Measurements from ENCODE around the gene MOB1A. TPM values are rescaled to one million over a fixed set of nuclear protein-coding genes. Genes with fewer than 3 reads are reported as not detected.

MOB1A gene
- total and polyA plus RNA-seq, 2 of the 13 experiments (the other 11 are each of a cell fraction or from before 2014, with no cell fraction given), result 48.2 to 139 TPM

DNA sequence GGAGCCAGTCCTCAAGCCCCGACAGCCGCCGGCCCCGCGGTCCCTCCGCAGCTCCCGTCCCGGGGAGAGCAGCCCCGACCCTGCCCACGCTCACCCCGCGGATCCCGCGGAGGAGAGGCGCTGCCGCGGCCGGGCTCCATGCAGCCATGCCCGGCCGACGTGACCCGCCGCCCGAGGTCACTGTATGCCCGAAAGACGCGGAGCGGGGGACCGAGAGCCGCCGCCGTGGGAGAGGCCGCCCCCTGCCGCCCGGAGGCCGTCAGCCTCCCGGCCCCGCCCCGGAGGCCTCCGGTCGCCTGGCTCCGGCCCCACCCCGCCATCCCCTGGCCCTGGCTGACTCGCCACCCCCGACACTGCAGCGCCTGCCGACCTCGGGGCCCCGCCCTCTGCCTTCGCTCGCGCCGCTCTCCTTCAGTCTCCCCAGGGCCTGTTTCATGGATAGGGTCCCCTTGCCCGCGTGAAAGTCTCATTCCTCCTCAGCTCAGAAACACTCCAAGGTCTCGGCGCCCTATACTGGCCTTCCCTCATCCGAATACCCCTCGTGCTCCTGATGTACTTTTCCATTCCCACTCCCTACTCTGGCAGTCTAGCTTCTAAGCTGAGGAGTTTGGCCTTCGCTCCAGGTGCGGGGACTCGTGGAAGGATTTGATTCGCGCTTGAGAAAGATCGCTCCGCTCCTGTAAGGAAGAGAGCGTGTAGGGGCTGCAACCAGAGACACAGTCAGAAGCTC is 30.8 kb downstream of the MOB1A start, which contains the start of gene BOLA3 (continued):
- TF ChIP-seq ZNF556 (CRISPR knock-in tag; IDR thresholded peaks at IDR 0.05; ENCODE audit: borderline replicate concordance) (peak; percentile 89; the same call in 1 of the 2 replicates), ZNF777 (CRISPR knock-in tag; IDR thresholded peaks at IDR 0.05) (peak; percentile 72), IRX3 (CRISPR knock-in tag; IDR thresholded peaks at IDR 0.05; ENCODE audit: borderline replicate concordance, low read depth) (peak; percentile 67), ZNF782 (CRISPR knock-in tag; IDR thresholded peaks at IDR 0.05; ENCODE audit: borderline replicate concordance) (no peak; the same call in 1 of the 2 replicates), JUNB (CRISPR knock-in tag; IDR thresholded peaks at IDR 0.05; ENCODE audit: borderline replicate concordance) (no peak), ZNF75D (CRISPR knock-in tag; IDR thresholded peaks at IDR 0.05; ENCODE audit: borderline replicate concordance) (no peak; the same call in 1 of the 2 replicates), SP140L (CRISPR knock-in tag; IDR thresholded peaks at IDR 0.05; ENCODE audit: borderline replicate concordance) (no peak), ARNTL (CRISPR knock-in tag; IDR thresholded peaks at IDR 0.05) (0 out of 2 replicates have a peak, but pooled peaks have one; percentile 26), ONECUT2 (CRISPR knock-in tag; IDR thresholded peaks at IDR 0.05) (no peak), TBX2 (CRISPR knock-in tag; IDR thresholded peaks at IDR 0.05; ENCODE audit: borderline replicate concordance) (peak; percentile 52; the same call in 1 of the 2 replicates), KDM1A (CRISPR knock-in tag; IDR thresholded peaks at IDR 0.05) (no peak), ZNF772 (CRISPR knock-in tag; IDR thresholded peaks at IDR 0.05) (peak; percentile 64; the same call in 1 of the 2 replicates), HOXA9 (CRISPR knock-in tag; IDR thresholded peaks at IDR 0.05; ENCODE audit: borderline replicate concordance) (peak; percentile 86; the same call in 1 of the 2 replicates), ZNF251 (CRISPR knock-in tag; IDR thresholded peaks at IDR 0.05) (0 out of 2 replicates have a peak, but pooled peaks have one; percentile 69), ZNF501 (CRISPR knock-in tag; IDR thresholded peaks at IDR 0.05) (peak; percentile 70), MED1 (CRISPR knock-in tag; IDR thresholded peaks at IDR 0.05) (peak; percentile 77)
- TF ChIP-seq, protein P1, sequence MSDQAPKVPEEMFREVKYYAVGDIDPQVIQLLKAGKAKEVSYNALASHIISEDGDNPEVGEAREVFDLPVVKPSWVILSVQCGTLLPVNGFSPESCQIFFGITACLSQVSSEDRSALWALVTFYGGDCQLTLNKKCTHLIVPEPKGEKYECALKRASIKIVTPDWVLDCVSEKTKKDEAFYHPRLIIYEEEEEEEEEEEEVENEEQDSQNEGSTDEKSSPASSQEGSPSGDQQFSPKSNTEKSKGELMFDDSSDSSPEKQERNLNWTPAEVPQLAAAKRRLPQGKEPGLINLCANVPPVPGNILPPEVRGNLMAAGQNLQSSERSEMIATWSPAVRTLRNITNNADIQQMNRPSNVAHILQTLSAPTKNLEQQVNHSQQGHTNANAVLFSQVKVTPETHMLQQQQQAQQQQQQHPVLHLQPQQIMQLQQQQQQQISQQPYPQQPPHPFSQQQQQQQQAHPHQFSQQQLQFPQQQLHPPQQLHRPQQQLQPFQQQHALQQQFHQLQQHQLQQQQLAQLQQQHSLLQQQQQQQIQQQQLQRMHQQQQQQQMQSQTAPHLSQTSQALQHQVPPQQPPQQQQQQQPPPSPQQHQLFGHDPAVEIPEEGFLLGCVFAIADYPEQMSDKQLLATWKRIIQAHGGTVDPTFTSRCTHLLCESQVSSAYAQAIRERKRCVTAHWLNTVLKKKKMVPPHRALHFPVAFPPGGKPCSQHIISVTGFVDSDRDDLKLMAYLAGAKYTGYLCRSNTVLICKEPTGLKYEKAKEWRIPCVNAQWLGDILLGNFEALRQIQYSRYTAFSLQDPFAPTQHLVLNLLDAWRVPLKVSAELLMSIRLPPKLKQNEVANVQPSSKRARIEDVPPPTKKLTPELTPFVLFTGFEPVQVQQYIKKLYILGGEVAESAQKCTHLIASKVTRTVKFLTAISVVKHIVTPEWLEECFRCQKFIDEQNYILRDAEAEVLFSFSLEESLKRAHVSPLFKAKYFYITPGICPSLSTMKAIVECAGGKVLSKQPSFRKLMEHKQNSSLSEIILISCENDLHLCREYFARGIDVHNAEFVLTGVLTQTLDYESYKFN (CRISPR knock-in tag; conservative IDR thresholded peaks at IDR 0.05), result peak; percentile 54
- TF ChIP-seq, protein P2, sequence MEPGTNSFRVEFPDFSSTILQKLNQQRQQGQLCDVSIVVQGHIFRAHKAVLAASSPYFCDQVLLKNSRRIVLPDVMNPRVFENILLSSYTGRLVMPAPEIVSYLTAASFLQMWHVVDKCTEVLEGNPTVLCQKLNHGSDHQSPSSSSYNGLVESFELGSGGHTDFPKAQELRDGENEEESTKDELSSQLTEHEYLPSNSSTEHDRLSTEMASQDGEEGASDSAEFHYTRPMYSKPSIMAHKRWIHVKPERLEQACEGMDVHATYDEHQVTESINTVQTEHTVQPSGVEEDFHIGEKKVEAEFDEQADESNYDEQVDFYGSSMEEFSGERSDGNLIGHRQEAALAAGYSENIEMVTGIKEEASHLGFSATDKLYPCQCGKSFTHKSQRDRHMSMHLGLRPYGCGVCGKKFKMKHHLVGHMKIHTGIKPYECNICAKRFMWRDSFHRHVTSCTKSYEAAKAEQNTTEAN (CRISPR knock-in tag; conservative IDR thresholded peaks at IDR 0.05), result peak; percentile 77; the same call in 1 of the 2 replicates
- TF ChIP-seq, protein P3, sequence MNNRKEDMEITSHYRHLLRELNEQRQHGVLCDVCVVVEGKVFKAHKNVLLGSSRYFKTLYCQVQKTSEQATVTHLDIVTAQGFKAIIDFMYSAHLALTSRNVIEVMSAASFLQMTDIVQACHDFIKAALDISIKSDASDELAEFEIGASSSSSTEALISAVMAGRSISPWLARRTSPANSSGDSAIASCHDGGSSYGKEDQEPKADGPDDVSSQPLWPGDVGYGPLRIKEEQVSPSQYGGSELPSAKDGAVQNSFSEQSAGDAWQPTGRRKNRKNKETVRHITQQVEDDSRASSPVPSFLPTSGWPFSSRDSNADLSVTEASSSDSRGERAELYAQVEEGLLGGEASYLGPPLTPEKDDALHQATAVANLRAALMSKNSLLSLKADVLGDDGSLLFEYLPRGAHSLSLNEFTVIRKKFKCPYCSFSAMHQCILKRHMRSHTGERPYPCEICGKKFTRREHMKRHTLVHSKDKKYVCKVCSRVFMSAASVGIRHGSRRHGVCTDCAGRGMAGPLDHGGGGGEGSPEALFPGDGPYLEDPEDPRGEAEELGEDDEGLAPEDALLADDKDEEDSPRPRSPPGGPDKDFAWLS (CRISPR knock-in tag; IDR thresholded peaks at IDR 0.05; ENCODE audit: borderline replicate concordance), result no peak
- TF ChIP-seq, protein P4, sequence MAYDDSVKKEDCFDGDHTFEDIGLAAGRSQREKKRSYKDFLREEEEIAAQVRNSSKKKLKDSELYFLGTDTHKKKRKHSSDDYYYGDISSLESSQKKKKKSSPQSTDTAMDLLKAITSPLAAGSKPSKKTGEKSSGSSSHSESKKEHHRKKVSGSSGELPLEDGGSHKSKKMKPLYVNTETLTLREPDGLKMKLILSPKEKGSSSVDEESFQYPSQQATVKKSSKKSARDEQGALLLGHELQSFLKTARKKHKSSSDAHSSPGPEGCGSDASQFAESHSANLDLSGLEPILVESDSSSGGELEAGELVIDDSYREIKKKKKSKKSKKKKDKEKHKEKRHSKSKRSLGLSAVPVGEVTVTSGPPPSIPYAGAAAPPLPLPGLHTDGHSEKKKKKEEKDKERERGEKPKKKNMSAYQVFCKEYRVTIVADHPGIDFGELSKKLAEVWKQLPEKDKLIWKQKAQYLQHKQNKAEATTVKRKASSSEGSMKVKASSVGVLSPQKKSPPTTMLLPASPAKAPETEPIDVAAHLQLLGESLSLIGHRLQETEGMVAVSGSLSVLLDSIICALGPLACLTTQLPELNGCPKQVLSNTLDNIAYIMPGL (CRISPR knock-in tag; IDR thresholded peaks at IDR 0.05; ENCODE audit: borderline replicate concordance in 1 of 2, low read depth in 1 of 2), result peak; percentile 86 to 98
